ENCODE data around the gene ZNF483. TPM values are rescaled to one million over a fixed set of nuclear protein-coding genes. Genes with fewer than 3 reads are reported as not detected.
A peak's percentile ranks its signal among the peaks of the same experiment; 100 is the strongest.
"Not testable (repeated sequence)": the region's sequence is repeated elsewhere in the genome, so short reads cannot be mapped to it uniquely, and the experiment has no call there.

Gene ZNF483
- total RNA-seq, 1 donor from 2014 or later = 3.5 TPM

DNA sequence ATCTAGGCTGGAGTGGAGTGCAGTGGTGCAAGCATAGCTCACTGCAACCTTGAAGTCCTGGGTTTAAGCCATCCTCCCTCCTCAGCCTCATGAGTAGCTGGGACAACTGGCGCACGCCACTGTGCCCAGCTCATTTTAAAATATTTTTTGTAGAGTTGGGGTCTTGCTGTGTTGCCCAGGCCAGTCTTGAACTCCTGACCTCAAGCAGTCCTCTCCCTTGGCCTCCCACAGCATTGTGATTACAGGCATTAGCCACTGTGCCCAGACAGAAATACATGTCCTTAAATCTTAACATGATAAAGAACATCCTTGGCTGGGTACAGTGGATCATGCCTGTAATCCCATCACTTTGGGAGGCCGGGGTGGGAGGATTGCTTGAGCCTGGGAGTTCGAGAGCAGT is 6.7 kb downstream of the ZNF483 start:
- intact Hi-C loops (cut with DNase I) = no loop called here
- ATAC-seq (ENCODE audit: poor library complexity) (no peak), DNase-seq (no peak)

DNA sequence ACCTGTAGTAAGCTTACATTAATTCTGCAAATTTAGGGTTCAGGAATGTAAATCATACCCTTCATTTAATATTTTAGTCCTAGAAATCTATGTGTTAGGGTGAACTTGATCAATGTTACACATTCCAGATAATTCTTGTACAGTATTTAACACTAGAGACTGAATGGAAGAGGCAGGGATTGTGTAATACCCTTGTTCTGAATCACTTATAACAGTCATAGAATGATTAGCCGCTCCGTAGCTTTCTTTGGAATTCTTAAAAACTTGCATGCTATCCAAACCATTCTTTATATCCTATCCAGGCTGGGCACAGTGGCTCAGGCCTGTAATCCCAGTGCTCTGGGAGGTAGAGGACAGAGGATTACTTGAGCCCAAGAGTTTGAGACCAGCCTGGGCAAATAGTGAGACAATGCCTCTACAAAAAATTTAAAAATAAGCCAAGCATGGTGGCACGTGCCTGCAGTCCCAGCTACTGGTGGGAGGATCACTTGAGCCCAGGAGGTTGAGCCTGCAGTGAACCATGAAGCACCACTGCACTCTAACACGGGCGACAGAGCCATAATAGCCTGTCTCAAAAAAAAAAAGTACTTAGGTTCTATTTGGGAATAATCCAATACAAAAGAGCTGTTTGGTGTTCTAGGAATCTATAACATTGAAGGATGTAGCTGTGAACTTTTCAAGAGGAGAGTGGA is 8.3 kb downstream of the ZNF483 start:
- DNase-seq (no peak), ATAC-seq (ENCODE audit: poor library complexity) (no peak)
- intact Hi-C loops (cut with DNase I) = no loop called here

- ATAC-seq (ENCODE audit: poor library complexity) (no peak), DNase-seq (no peak)
- intact Hi-C loops (cut with DNase I) = no loop called here
Observed at GRCh38 chr9:111542497-111543254, 17.7 kb downstream of the ZNF483 start.

GRCh38 chr9:111548623-111549022 is 23.6 kb downstream of the ZNF483 start:
- ATAC-seq (ENCODE audit: poor library complexity) = no peak
- DNase-seq = no peak
- intact Hi-C loops (cut with DNase I) = no loop called here

- intact Hi-C loops (cut with DNase I); DNase-seq; ATAC-seq (ENCODE audit: poor library complexity): not testable (repeated sequence)
Observed at GRCh38 chr9:111555425-111555824, 30.4 kb downstream of the ZNF483 start.

DNA sequence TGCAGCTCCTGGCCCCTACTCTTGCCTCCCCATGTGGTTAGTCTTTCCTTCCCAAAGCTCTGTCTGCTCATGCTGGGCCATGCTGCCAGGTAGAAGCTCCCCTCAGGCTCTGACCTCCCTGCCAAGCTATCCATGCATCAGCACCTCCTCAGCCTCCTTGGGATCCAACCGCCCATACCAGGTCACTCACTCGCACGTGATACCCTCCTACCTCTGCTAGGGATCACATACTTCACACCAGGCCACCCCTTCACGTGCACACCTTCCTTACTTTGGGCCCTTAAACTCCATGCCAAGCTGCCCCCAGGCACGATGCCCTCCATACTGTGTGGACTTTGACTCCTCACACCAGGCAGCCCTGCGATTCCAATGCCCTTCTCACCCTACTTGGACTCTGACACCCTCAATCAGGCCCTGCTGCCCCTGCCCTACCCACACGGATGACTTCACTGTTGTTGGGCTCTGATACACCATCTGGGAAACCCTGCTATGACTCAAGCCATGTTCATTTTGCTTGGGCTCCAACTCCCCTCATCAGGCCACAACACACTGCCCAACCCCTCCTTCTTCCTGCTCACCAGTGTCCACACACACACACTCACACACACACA is 34.1 kb downstream of the ZNF483 start:
- intact Hi-C loops (cut with DNase I) = no loop called here
- no peak for ATAC-seq (ENCODE audit: poor library complexity)
- DNase-seq = no peak

DNA sequence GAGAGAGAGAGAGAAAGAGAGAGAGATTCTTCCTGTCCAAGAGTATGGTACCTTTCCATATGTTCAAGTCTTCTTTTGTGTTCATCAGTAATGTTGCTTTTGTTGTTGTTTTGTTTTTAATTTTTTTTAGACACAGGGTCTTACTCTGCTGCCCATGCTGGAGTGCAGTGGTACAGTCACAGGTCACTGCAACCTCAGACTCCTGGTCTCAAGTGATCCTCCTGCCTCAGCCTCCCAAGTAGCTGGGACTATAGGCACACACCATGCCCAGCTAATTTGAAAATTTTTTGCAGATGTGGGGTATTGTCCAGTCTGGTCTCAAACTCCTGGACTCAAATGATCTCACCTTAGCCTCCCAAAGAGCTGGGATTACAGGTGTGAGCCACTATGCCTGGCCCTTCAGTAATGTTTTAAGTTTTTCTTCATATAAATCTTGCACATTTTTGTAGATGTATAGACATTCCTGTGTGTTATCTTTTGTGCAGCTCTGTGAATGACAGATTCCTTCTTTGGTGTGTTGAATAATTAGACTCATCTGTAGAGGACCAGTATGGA is 36.3 kb downstream of the ZNF483 start:
- no peak for ATAC-seq (ENCODE audit: poor library complexity)
- intact Hi-C loops (cut with DNase I) = no loop called here
- DNase-seq = no peak

DNA sequence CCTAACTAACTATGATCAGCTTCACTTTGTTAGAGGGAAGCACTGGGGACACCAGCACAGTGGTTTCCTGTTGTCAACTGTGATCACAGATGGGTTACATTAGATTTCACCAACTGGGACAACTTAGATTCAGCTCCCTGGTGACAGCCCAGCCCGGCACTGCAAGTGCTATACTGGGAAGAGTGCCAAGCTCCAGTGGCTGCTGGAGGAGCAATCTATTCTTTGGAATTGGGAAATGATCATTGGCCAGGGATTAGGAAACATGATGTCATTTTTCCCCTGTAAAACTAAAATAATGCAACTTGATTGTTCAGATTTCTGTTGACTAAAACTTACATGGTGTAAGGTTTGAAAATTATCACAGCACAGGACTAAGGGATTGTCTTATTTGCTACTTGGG is 41.3 kb downstream of the ZNF483 start:
- no peak for DNase-seq
- intact Hi-C loops (cut with DNase I) = no loop called here
- ATAC-seq (ENCODE audit: poor library complexity) = peak; percentile 41

GRCh38 chr9:111568127-111568526 is 43.1 kb downstream of the ZNF483 start:
- ATAC-seq (ENCODE audit: poor library complexity); intact Hi-C loops (cut with DNase I); DNase-seq: not testable (repeated sequence)

- ATAC-seq (ENCODE audit: poor library complexity) (peak; percentile 29), DNase-seq (no peak)
- intact Hi-C loops (cut with DNase I) = no loop called here
Observed at GRCh38 chr9:111572950-111573604, 48.1 kb downstream of the ZNF483 start.

- intact Hi-C loops (cut with DNase I) = no loop called here
- DNase-seq (no peak), ATAC-seq (ENCODE audit: poor library complexity) (no peak)
Observed at GRCh38 chr9:111582888-111583287, 57.9 kb downstream of the ZNF483 start.

GRCh38 chr9:111586378-111586777 is 61.4 kb downstream of the ZNF483 start:
- intact Hi-C loops (cut with DNase I) = no loop called here
- DNase-seq (no peak), ATAC-seq (ENCODE audit: poor library complexity) (no peak)

GRCh38 chr9:111588846-111589245 is 63.9 kb downstream of the ZNF483 start:
- ATAC-seq (ENCODE audit: poor library complexity) (no peak), DNase-seq (no peak)
- intact Hi-C loops (cut with DNase I) = no loop called here

- ATAC-seq (ENCODE audit: poor library complexity) (peak; percentile 74), DNase-seq (peak; percentile 80)
- intact Hi-C loops (cut with DNase I) = no loop called here
Observed at GRCh38 chr9:111597852-111598732, 73.1 kb downstream of the ZNF483 start.

GRCh38 chr9:111598733-111599091 is 73.7 kb downstream of the ZNF483 start:
- intact Hi-C loops (cut with DNase I) = no loop called here
- ATAC-seq (ENCODE audit: poor library complexity) = peak; percentile 67
- DNase-seq = peak; percentile 49

DNA sequence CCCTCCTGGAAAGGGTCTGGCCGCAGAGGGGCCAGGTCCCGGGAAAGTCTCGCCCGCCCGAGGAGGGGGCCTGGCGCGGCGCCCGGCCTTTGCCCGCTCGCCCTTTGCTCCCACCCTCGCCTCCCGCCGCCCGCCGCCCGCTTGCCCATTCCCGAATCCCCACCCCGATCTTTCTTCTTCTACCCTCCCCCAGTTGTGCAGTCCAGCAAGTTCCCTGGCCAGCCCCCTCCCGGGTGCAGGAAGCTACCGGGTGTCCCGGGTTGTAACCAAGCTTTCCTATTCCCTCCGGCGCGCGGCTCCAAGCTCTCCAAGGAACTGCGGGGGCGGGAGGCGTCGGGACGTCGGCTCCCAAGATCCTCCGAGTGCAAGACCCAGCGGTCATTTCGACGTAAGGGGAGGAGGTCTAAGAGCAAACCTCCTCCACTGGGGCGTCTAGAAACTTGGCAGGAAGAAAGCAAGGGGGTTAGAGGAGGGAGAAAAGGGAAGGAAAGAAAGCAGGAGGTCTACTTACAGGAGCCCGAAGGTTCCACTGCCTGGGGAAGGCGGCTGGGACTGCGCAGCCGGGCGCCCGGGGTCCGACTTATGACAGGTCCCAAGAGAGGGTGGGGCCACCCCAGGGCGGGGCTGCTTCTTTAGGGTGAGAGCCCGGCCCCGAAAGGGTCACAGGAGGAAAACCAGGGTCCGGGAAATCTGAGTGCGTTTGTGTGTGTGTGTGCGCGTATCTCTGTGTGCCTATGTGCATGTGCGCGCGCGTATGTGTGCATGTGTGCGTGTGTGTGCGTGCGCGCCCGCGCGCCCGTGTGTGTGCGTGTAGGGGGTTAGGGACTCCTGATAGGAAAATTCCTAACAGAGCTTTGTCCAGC is 74.3 kb downstream of the ZNF483 start, which contains the start of gene PTGR1:
TSS of gene PTGR1 (minus strand) at position 556 of the 863 bp plus-strand sequence. CDS start 2,225 bp downstream, outside the sequence.
- intact Hi-C loops (cut with DNase I) = no loop called here
- ATAC-seq (ENCODE audit: poor library complexity) (peak; percentile 87), DNase-seq (peak; percentile 88)

DNA sequence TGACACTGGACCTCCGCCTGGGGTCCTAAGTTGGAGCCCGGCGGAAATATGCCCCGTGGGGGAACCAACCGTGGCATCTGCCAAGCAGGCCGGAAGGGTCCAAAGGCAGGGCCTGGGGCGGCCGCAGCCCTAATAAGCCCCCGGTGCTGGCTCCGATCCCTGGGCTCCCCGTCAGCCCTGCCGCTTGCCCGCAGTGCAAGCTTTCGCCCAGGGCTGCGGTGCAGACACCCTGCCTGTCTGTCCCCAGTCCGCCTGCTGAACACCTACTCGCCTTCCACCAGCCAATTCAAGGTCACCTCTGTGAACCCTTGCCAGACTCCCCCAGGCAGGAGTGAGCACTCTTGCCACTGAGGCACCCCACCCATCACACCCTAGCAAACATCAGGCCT is 75.0 kb downstream of the ZNF483 start:
- no peak for DNase-seq
- intact Hi-C loops (cut with DNase I) = no loop called here

More for the DNA sequence above, 75.0 kb downstream of the ZNF483 start:
- peak; percentile 10 for ATAC-seq (ENCODE audit: poor library complexity)
